Hepatocyte (in vitro differentiated cells): ENCODE data around the gene KIAA1671.

Experiments used
- CTCF ChIP-seq: fragments of 200-600 bp; sonication (generic); IDR thresholded peaks from 2 replicates; pipeline ENCODE4 v1.5.1; 2016; ENCODE audit warnings: antibody characterized with exemption, mild to moderate bottlenecking; ENCODE audit not compliant: poor library complexity
- EZH2 ChIP-seq: fragments of 200-600 bp; sonication (generic); IDR thresholded peaks from 2 replicates; pipeline ENCODE4 v1.6.1; 2016; ENCODE audit warnings: antibody characterized with exemption, mild to moderate bottlenecking, borderline replicate concordance
- EZH2phosphoT487 ChIP-seq: fragments of 200-600 bp; sonication (generic); IDR thresholded peaks from one replicate; pipeline ENCODE4 v1.6.1; 2018; ENCODE audit warnings: antibody characterized with exemption, mild to moderate bottlenecking, low read depth, moderate library complexity; ENCODE audit not compliant: unreplicated experiment, severe bottlenecking

- TF ChIP-seq CTCF: no peak
- no peak for TF ChIP-seq EZH2
- TF ChIP-seq EZH2phosphoT487: no peak
Observed at GRCh38 chr22:25186140-25186539, 233.6 kb downstream of the KIAA1671 start.
